ENCODE results near the gene MCTP1. TPM values are rescaled to one million over a fixed set of nuclear protein-coding genes. Genes with fewer than 3 reads are reported as not detected.

Gene MCTP1
- total RNA-seq, 4 donors from 2014 or later = 27.2 to 238 (median 54.5) TPM

GRCh38 chr5:95134326-95134725, 150.6 kb downstream of the MCTP1 start:
- ATAC-seq (ENCODE audit: low FRiP score) (no peak), DNase-seq (ENCODE audit: low spot score) (no peak)
- no peak for TF ChIP-seq CTCF (IDR thresholded peaks at IDR 0.05)

- no peak for ATAC-seq (ENCODE audit: low FRiP score)
- TF ChIP-seq CTCF (IDR thresholded peaks at IDR 0.05) = no peak
- DNase-seq (ENCODE audit: low spot score) = no peak
These were observed 152.8 kb downstream of the MCTP1 start for GRCh38 chr5:95132096-95132495.

- TF ChIP-seq CTCF (IDR thresholded peaks at IDR 0.05) = no peak
- ATAC-seq (ENCODE audit: low FRiP score) (no peak), DNase-seq (ENCODE audit: low spot score) (no peak)
These were observed 154.0 kb downstream of the MCTP1 start for GRCh38 chr5:95130941-95131340.

- no peak for TF ChIP-seq CTCF (IDR thresholded peaks at IDR 0.05)
- DNase-seq (ENCODE audit: low spot score) (no peak), ATAC-seq (ENCODE audit: low FRiP score) (no peak)
These were observed 160.2 kb downstream of the MCTP1 start for GRCh38 chr5:95124731-95125130.

GRCh38 chr5:95124101-95124500, 160.8 kb downstream of the MCTP1 start:
- TF ChIP-seq CTCF (IDR thresholded peaks at IDR 0.05) = no peak
- ATAC-seq (ENCODE audit: low FRiP score) = no peak
- DNase-seq (ENCODE audit: low spot score) = no peak

- ATAC-seq (ENCODE audit: low FRiP score) (no peak), DNase-seq (ENCODE audit: low spot score) (no peak)
- no peak for TF ChIP-seq CTCF (IDR thresholded peaks at IDR 0.05)
These were observed 170.0 kb downstream of the MCTP1 start for GRCh38 chr5:95114902-95115301.

- ATAC-seq (ENCODE audit: low FRiP score) (no peak), DNase-seq (ENCODE audit: low spot score) (no peak)
- TF ChIP-seq CTCF (IDR thresholded peaks at IDR 0.05) = no peak
These were observed 170.6 kb downstream of the MCTP1 start for GRCh38 chr5:95114305-95114704.

Data from omental fat pad (tissue), 4 donors.